Adipocyte (in vitro differentiated cells): Measurements from ENCODE around the gene OXGR1.
A peak's percentile ranks its signal among the peaks of the same experiment; 100 is the strongest.

Source experiments
- DNase-seq: peaks from one replicate; pipeline ENCODE4 v3.0.0-alpha.2; 2015; ENCODE audit warnings: low read depth
- H3K27me3 ChIP-seq: replicated peaks from 2 replicates; pipeline ENCODE4 v1.7.0; 2013; ENCODE audit warnings: mild to moderate bottlenecking, low read length, moderate library complexity; ENCODE audit not compliant: control insufficient read depth, insufficient read depth
- H3K36me3 ChIP-seq: 2 replicates; pipeline ENCODE4 v1.7.0; 2013; ENCODE audit warnings: low read length, mild to moderate bottlenecking, moderate library complexity; ENCODE audit not compliant: control insufficient read depth, insufficient read depth, severe bottlenecking
- H3K4me1 ChIP-seq: 2 replicates; pipeline ENCODE4 v1.7.0; 2013; ENCODE audit warnings: mild to moderate bottlenecking, low read length, moderate library complexity; ENCODE audit not compliant: control insufficient read depth, insufficient read depth
- H3K4me3 ChIP-seq: 2 replicates; pipeline ENCODE4 v1.7.0; 2013; ENCODE audit warnings: mild to moderate bottlenecking, low read length, moderate library complexity
- H3K9ac ChIP-seq: 2 replicates; pipeline ENCODE4 v1.7.0; 2013; ENCODE audit warnings: mild to moderate bottlenecking, low read length, moderate library complexity
- H3K9me3 ChIP-seq: 2 replicates; pipeline ENCODE4 v1.7.0; 2013; ENCODE audit warnings: mild to moderate bottlenecking, low read length, moderate library complexity; ENCODE audit not compliant: control insufficient read depth

OXGR1 gene

DNA sequence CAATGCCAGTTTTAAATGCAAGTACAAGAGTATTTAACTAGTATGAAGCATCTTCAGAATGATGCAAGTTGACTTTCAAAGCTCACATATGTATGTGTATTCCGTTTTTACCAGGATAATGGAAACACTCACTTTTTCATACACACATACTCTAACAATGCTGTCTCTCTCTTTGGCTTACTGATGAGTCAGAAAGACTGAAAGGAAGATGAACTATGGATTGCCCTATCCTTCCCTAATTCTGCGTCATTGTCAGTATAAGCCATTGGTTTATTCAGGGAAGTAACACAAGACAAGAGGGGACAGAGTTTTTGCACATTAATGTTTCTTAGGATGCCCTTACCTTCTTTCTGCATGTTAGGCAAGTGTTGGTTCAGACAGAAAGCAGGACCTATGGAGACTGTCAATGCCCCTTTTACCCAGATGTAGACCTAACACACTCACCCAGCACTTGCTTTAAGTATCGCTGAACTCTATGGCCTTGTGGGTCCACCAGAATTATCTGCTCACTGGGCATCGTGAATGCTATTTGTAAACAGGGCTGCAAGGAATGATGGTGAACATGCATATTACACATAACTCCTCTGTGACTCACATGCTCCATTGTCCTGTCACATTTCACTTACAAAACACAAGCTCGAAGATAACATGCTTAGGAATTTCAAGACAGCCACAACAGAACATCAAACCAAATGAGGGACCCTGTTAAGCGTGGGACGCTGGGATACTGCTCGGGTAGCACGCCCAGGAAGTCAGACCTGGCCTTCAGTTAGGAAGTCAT, 10.0 kb upstream of the OXGR1 start:
- Histone ChIP-seq H3K4me1 (peaks cover 28% of the 10 kb centered on the region), H3K9me3 (no peaks in the 10 kb centered on the region), H3K36me3 (no peaks in the 10 kb centered on the region), H3K9ac (no peak overlapping the region), H3K27me3 (no peaks in the 10 kb centered on the region), H3K4me3 (no peak overlapping the region)
- peak; percentile 63 for DNase-seq

DNA sequence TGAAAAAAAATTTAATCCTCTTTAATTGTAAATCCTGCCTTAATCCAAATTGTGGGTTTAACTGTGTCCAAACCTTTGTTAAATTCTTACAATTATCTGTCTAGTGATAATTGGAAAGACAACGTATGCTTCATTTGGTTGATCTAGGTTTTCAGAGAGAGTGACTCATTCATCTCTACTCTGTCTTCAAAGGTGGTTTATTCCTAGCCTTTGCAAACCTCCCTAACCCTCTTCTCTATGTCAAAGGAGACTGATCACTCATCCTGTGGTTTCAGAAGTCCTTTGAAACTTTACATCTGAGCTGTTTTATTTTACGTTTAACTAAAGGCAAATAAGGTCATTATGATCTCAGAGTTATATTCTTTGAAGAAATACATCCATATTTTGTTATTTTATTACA, 8.8 kb upstream of the OXGR1 start:
- DNase-seq: no peak
- Histone ChIP-seq H3K27me3 (no peaks in the 10 kb centered on the region), H3K9me3 (no peaks in the 10 kb centered on the region), H3K4me1 (peaks cover 28% of the 10 kb centered on the region), H3K36me3 (no peaks in the 10 kb centered on the region), H3K4me3 (no peak overlapping the region), H3K9ac (no peak overlapping the region)

DNA sequence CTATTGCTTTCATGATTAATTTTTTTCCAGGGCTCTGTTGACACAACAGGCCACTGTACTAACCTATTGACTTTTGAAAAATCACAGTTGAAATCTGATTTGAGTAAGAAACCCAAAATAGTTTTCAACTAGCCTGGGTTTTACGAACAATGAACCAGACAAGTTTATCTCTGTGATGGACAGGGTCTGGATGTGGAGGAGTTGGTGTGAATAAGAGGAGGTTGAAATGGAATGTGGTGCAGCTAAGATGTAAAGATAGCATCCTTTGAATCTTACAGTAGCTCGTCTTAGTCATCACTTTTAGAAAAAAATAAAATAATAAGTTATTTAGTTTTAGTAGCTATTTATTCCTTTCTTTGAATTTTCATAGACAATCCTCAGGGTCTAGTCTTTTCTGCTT, 8.3 kb upstream of the OXGR1 start:
- H3K36me3 ChIP-seq: no peaks in the 10 kb centered on the region
- no peaks in the 10 kb centered on the region for H3K9me3 ChIP-seq
- no peak overlapping the region for H3K9ac ChIP-seq
- H3K4me1 ChIP-seq: peaks cover 28% of the 10 kb centered on the region
- no peak overlapping the region for H3K4me3 ChIP-seq
- H3K27me3 ChIP-seq: no peaks in the 10 kb centered on the region
- DNase-seq: no peak

DNA sequence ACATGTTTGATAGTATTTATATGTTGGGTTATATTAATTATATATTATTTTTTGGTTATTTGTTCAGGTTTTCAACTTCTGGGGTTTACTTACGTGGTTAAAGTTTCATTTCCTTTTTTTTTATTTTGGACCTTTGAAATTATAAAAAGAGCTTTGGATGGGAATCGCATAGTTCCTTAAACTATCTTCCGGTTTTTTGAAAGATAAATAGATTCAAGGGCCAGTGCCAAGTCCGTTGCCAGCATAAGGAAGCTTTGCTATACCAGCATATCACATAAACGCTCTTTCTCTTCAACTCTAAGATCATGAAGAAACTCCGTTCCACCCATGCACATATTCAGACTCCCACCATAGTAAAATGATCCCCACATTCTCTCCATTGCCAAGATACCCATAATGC, 7.4 kb upstream of the OXGR1 start:
- H3K4me1 ChIP-seq: peaks cover 28% of the 10 kb centered on the region
- H3K36me3 ChIP-seq: no peaks in the 10 kb centered on the region
- no peak overlapping the region for H3K9ac ChIP-seq
- no peak overlapping the region for H3K4me3 ChIP-seq
- no peak for DNase-seq
- no peaks in the 10 kb centered on the region for H3K9me3 ChIP-seq
- peaks cover 8% of the 10 kb centered on the region for H3K27me3 ChIP-seq

DNA sequence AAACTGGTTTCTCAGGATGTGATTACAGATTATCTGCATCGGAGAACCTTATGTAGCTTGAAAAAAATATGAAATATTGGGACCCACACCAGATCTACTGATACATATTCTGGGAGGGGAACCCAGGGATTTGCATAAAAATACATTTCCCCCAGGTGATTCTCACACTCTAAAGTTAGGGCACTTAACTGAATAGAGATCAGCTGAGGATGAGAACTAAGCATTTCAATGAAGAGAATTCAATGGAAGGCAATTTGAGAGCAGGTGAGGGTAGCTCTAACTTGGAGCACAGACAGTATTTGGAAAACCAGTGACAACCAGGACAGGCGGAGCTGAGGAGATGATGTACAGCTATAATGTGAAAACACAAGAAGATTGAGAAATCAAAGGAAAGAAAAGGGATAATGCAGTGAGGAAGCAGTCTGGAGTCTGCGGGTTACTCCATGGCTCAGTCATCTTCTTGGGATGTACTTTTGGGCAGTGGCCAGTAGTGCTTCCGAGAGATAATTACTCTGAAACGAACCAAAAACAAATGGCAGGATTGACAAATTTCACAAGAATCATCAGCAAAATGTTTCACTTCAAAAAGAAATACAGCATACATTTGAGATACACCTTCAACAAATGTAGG, 6.1 kb upstream of the OXGR1 start:
- Histone ChIP-seq H3K4me1 (peaks cover 20% of the 10 kb centered on the region), H3K9ac (no peak overlapping the region), H3K4me3 (no peak overlapping the region), H3K36me3 (no peaks in the 10 kb centered on the region), H3K9me3 (no peaks in the 10 kb centered on the region), H3K27me3 (peaks cover 18% of the 10 kb centered on the region)
- peak; percentile 44 for DNase-seq

DNA sequence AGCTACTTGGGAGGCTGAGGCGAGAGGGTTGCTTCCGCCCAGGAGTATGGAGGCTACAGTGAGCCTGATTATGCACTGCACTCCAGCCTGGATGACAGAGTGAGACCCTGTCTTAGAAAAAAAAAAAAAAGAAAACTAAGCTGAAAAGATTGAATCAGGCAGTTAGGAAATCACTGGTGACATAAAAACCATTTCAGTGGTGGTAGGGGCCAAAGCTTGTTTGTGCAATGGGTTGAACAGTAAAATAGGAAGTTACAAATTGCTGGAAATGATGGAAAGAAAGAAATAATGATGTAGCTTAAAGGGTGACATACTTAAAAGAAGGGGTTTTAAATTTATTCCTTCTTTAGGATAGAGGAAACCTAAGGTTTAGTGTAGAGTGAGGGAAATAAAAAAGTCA, 4.8 kb upstream of the OXGR1 start:
- Histone ChIP-seq H3K36me3 (no peaks in the 10 kb centered on the region), H3K4me3 (no peak overlapping the region), H3K9ac (no peak overlapping the region), H3K9me3 (no peaks in the 10 kb centered on the region), H3K27me3 (peaks cover 29% of the 10 kb centered on the region), H3K4me1 (peaks cover 9% of the 10 kb centered on the region)
- DNase-seq: no peak

DNA sequence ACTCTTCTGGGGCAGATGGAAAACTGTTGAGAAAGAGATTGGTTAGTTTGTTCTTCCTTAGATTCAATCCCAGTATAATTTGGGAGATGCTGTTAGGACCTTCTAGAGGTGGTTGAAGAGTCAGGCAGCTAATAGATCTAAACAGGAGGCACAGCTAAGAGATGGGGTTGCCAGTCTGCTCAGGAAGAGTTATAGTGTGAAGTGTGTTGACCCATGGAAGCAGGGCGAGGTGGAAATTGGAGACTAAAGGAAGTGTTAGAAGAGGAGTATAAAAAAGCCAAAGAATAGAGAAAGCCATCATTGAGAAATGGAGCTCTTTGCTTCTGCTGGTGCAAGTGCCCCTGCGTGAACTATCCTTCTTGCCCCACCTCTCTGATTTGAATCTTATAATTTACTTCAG, 3.8 kb upstream of the OXGR1 start:
- H3K27me3 ChIP-seq: peaks cover 40% of the 10 kb centered on the region
- H3K9ac ChIP-seq: no peak overlapping the region
- no peaks in the 10 kb centered on the region for H3K36me3 ChIP-seq
- no peaks in the 10 kb centered on the region for H3K9me3 ChIP-seq
- no peak for DNase-seq
- peaks cover 12% of the 10 kb centered on the region for H3K4me1 ChIP-seq
- H3K4me3 ChIP-seq: no peak overlapping the region

DNA sequence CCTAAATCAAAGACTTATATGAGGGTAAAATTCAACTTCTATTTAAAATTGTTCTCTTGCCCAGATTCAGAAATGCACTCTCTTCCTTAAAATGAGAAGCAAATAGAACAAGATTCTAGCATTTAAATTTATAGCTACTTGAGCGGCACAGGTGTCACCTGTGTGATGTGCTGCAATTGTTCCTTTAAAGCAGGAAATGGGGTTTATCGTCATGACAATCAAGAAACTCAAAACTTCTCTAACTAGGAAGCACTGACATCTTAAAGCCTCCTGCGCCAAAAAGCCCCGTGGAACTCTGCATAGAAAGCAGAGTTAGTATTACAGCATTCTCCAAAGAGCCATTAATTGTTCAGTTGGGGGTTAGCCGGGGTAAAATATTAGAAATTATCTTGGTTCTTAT, 2.6 kb upstream of the OXGR1 start:
- H3K36me3 ChIP-seq: no peaks in the 10 kb centered on the region
- H3K27me3 ChIP-seq: peaks cover 48% of the 10 kb centered on the region
- no peak for DNase-seq

DNA sequence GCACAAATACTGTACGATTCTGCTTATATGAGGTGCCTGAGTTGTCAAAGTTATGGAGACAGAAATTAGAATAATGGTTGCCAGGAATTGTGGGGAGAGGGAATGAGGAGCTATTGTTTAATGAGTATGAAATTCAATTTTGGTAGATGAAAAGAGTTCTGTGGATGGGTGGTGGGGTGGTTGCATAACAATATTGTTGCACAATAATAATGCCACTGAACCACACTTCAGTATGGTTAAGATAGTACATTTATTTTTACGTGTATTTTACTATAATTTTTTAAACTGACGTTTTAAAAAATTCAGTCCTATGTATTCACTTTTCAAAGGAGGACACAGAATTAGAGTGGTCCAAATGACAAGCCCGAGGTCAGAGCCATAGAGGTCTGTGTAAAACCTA, 1.8 kb upstream of the OXGR1 start:
- no peak overlapping the region for H3K9ac ChIP-seq
- no peaks in the 10 kb centered on the region for H3K9me3 ChIP-seq
- peaks cover 12% of the 10 kb centered on the region for H3K4me1 ChIP-seq
- H3K36me3 ChIP-seq: no peaks in the 10 kb centered on the region
- H3K4me3 ChIP-seq: no peak overlapping the region
- no peak for DNase-seq
- H3K27me3 ChIP-seq: peaks cover 48% of the 10 kb centered on the region

More for the DNA sequence above, 2.6 kb upstream of the OXGR1 start:
- Histone ChIP-seq H3K4me3 (no peak overlapping the region), H3K9me3 (no peaks in the 10 kb centered on the region), H3K9ac (no peak overlapping the region), H3K4me1 (peaks cover 12% of the 10 kb centered on the region)

DNA sequence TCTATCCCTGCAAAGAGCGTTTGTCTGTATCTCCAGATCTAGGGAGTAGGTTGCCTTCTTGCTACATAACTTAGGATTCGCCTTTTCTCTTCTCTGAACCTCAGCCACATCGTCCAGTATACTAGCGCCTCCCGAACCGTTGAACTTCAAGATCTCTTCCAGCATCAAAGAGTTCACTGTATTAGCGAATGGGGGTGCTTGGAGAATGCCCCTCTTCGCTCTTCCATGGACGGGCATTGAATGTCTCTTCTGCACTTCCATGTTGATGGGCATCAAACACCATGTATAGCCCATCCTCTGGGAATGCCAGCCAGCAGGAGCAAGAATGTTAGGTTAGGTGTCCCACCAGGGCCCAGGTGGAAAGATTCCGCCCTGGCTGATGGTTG, 575 bp upstream of the OXGR1 start:
- Histone ChIP-seq H3K36me3 (no peaks in the 10 kb centered on the region), H3K9ac (no peak overlapping the region), H3K4me1 (peaks cover 3% of the 10 kb centered on the region), H3K27me3 (peaks cover 54% of the 10 kb centered on the region), H3K4me3 (no peak overlapping the region), H3K9me3 (no peaks in the 10 kb centered on the region)
- DNase-seq: no peak

DNA sequence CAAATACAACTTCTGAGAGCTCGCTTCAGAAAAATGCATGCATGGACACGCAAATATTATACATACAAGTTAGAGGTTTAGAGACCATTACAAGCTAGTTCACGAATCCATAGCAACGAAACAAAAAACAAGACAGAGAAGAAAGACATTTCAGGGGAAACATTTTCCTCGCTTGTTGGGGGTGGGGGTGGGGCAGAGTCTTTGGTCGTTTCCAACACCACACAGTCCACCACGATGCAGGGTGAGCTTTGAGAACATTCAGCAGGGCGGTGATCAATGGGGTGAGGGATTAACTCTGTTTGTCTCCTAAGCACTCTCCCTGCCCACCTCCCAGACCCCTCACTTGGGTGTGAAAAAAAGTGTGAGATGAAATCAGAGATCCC, 651 bp downstream of the OXGR1 start:
- DNase-seq: peak; percentile 7
- Histone ChIP-seq H3K9ac (no peak overlapping the region), H3K9me3 (no peaks in the 10 kb centered on the region), H3K36me3 (no peaks in the 10 kb centered on the region), H3K4me1 (peaks cover 3% of the 10 kb centered on the region), H3K4me3 (no peak overlapping the region), H3K27me3 (peaks cover 54% of the 10 kb centered on the region)
